H1 (cell line): ENCODE results near the gene CCDC9B. TPM values are rescaled to one million over a fixed set of nuclear protein-coding genes. Genes with fewer than 3 reads are reported as not detected.

Experiments used
- CHD1 ChIP-seq: IDR thresholded peaks from 2 replicates; pipeline ENCODE4 v1.6.1; 2012; ENCODE audit warnings: low read depth, low read length, improper control_type of control experiment
- CHD2 ChIP-seq: IDR thresholded peaks from 2 replicates; pipeline ENCODE4 v1.6.1; 2012; ENCODE audit warnings: low read length, improper control_type of control experiment
- CHD7 ChIP-seq: fragments of 300-600 bp; sonication (generic); IDR thresholded peaks from 2 replicates; pipeline ENCODE4 v1.7.1; 2012; ENCODE audit warnings: low read length, moderate library complexity, mild to moderate bottlenecking, inconsistent platforms; ENCODE audit not compliant: insufficient replicate concordance
- CREB1 ChIP-seq: IDR thresholded peaks from 2 replicates; pipeline ENCODE4 v1.6.1; 2012; ENCODE audit warnings: inconsistent platforms
- E2F6 ChIP-seq: IDR thresholded peaks from 2 replicates; pipeline ENCODE4 v1.6.1; 2012; ENCODE audit warnings: inconsistent platforms
- RBBP5 ChIP-seq: IDR thresholded peaks from 2 replicates; pipeline ENCODE4 v1.7.1; 2012; ENCODE audit warnings: low read depth, mild to moderate bottlenecking, inconsistent platforms, low read length, moderate library complexity, borderline replicate concordance
- RXRA ChIP-seq: IDR thresholded peaks from 2 replicates; pipeline ENCODE4 v1.6.1; 2011; ENCODE audit warnings: low read depth, mild to moderate bottlenecking, low read length, moderate library complexity; ENCODE audit not compliant: insufficient read depth
- TAF1 ChIP-seq: IDR thresholded peaks from 2 replicates; pipeline ENCODE4 v1.6.1; 2011; ENCODE audit warnings: mild to moderate bottlenecking, low read depth, low read length
- polyA plus RNA-seq, 7 experiments: library from polyadenylated mRNA; depleted of rRNA in 3 of 7; stranded (reverse) in 5 of 7; unstranded in 2 of 7; fragments of >200 nt in 5 of 7; fragments of 200-250 nt in 2 of 7; gene quantifications; 1 replicate in 5 of 7; 2 replicates in 1 of 7; 4 replicates in 1 of 7; pipeline versions ENCODE4 v1.2.1 to v1.2.3, GENCODE V29; 2011 to 2013; ENCODE audit warnings: missing spikeins in 2 of 7, mixed read lengths in 2 of 7
- total RNA-seq: library from RNA; stranded (reverse); fragmentation: NEBNext Ultra II Directional; extraction: Animal tissue kit (Norgen Biotek cat#: 25700); gene quantifications from 2 replicates; pipeline ENCODE4 v1.2.1, GENCODE V29; 2021

Gene CCDC9B
- total and polyA plus RNA-seq, 2 of the 8 experiments (the other 6 are each of a cell fraction or from before 2014, with no cell fraction given): 0.45 to 0.78 TPM

- TF ChIP-seq CHD7: no peak
- no peak for TF ChIP-seq E2F6
- TF ChIP-seq CHD2: no peak
- TF ChIP-seq RBBP5: no peak
- no peak for TF ChIP-seq CREB1
- TF ChIP-seq RXRA: no peak
- no peak for TF ChIP-seq CHD1
- no peak for TF ChIP-seq TAF1
Measured at GRCh38 chr15:40345225-40345866, 4.6 kb upstream of the CCDC9B start (continued).
